ENCODE data around the gene POLG. TPM values are rescaled to one million over a fixed set of nuclear protein-coding genes. Genes with fewer than 3 reads are reported as not detected.

Gene POLG
- total RNA-seq, 4 donors from 2014 or later = 63.7 to 136 (median 120) TPM

DNA sequence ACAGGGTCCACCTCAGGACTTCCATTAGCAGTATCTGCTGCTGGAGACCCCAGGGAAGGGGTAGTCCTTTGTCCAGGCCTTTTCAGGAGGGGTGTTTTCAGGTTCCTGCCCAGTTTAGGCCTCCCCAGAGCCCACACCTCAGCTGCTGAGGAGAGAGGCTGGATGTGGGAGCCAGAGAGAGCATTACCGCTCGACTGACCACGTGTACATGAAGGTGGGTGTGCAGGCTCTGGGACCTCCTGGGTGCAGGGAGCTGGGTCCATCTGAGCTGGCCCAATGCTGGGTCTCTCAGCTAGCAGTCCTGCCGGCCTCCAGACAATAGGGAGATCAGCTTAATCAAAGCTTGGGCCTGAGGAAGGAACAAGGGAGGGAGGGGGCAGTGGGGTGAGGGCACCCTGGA is 29.1 kb upstream of the POLG start:
- H3K27ac ChIP-seq = no peak overlapping the region
- peaks cover 0 to 85% of the 10 kb centered on the region in 2 donors for H3K27me3 ChIP-seq
- H3K4me1 ChIP-seq = peaks cover 6 to 31% (median 13%) of the 10 kb centered on the region in 4 donors
- TF ChIP-seq, protein P1, sequence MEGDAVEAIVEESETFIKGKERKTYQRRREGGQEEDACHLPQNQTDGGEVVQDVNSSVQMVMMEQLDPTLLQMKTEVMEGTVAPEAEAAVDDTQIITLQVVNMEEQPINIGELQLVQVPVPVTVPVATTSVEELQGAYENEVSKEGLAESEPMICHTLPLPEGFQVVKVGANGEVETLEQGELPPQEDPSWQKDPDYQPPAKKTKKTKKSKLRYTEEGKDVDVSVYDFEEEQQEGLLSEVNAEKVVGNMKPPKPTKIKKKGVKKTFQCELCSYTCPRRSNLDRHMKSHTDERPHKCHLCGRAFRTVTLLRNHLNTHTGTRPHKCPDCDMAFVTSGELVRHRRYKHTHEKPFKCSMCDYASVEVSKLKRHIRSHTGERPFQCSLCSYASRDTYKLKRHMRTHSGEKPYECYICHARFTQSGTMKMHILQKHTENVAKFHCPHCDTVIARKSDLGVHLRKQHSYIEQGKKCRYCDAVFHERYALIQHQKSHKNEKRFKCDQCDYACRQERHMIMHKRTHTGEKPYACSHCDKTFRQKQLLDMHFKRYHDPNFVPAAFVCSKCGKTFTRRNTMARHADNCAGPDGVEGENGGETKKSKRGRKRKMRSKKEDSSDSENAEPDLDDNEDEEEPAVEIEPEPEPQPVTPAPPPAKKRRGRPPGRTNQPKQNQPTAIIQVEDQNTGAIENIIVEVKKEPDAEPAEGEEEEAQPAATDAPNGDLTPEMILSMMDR (IDR thresholded peaks at IDR 0.05) = no peak
- TF ChIP-seq POLR2A (IDR thresholded peaks at IDR 0.05) = no peak
- no peak overlapping the region for H3K4me3 ChIP-seq
- no peaks in the 10 kb centered on the region for H3K9me3 ChIP-seq
- no peaks in the 10 kb centered on the region for H3K36me3 ChIP-seq
- DNase-seq = no peak

- H3K9me3 ChIP-seq = no peaks in the 10 kb centered on the region
- no peaks in the 10 kb centered on the region for H3K36me3 ChIP-seq
- no peak overlapping the region for H3K4me3 ChIP-seq
- H3K27me3 ChIP-seq = peaks cover 0 to 78% of the 10 kb centered on the region in 2 donors
- TF ChIP-seq, protein P1 (IDR thresholded peaks at IDR 0.05) = no peak
- TF ChIP-seq POLR2A (IDR thresholded peaks at IDR 0.05) = no peak
- no peak overlapping the region for H3K27ac ChIP-seq
- peaks cover 6 to 31% (median 15%) of the 10 kb centered on the region in 4 donors for H3K4me1 ChIP-seq
- DNase-seq = no peak
Observed at GRCh38 chr15:89363133-89363532, 28.5 kb upstream of the POLG start.

- Histone ChIP-seq H3K4me3 (peak overlapping the region in 2 of 4 donors; percentile 8 to 16), H3K27ac (no peak overlapping the region), H3K4me1 (peaks cover 6 to 25% (median 15%) of the 10 kb centered on the region in 4 donors), H3K36me3 (no peaks in the 10 kb centered on the region), H3K27me3 (peaks cover 0 to 76% of the 10 kb centered on the region in 2 donors), H3K9me3 (no peaks in the 10 kb centered on the region)
- no peak for DNase-seq
- no peak for TF ChIP-seq POLR2A (IDR thresholded peaks at IDR 0.05)
- TF ChIP-seq, protein P1 (IDR thresholded peaks at IDR 0.05) = no peak
Observed at GRCh38 chr15:89362203-89363101, 27.8 kb upstream of the POLG start.

DNA sequence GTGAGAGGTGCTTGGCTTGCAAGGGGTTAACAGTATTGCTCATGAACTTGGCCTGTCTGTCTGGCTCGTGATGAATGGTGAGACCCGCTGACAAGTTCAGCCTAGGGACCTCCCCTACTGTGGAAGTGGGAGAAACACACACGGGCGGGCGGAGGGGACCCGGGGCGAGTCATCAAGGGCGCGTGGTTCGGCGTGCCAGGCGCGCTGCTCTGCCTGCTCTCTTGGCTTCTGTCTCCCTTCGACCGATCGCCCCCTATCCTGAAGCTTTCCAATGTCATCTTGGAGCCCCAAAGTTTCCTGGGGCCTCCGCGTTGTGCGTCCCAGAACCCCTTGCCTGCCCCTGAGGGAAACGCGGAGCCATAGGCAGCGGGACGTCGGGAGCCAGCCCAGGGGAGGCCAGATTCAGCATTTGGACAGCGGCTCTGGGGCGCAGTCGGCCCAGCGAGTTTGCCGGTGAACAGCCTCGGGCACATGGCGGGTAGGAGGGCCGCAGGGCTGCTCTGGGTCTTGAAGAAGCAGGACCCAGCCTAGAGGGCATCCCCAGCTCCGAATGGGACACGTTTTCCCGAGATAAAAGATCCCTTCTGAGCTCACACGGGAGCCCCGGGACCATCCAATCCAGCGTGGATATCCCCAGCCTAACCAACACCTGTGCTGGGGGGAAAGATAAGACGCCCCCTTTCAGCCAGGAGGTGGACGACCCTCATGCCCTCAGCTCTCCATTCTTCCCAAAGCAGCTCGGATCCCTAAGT is 27.0 kb upstream of the POLG start:
- H3K36me3 ChIP-seq = no peaks in the 10 kb centered on the region
- peaks cover 6 to 20% (median 15%) of the 10 kb centered on the region in 4 donors for H3K4me1 ChIP-seq
- no peaks in the 10 kb centered on the region for H3K9me3 ChIP-seq
- no peak overlapping the region for H3K27ac ChIP-seq
- H3K4me3 ChIP-seq = no peak overlapping the region
- peaks cover 0 to 68% of the 10 kb centered on the region in 2 donors for H3K27me3 ChIP-seq
- peak in 1 of 3 donors; percentile 58 for DNase-seq
- TF ChIP-seq, protein P1 (IDR thresholded peaks at IDR 0.05) = no peak
- no peak for TF ChIP-seq POLR2A (IDR thresholded peaks at IDR 0.05)

DNA sequence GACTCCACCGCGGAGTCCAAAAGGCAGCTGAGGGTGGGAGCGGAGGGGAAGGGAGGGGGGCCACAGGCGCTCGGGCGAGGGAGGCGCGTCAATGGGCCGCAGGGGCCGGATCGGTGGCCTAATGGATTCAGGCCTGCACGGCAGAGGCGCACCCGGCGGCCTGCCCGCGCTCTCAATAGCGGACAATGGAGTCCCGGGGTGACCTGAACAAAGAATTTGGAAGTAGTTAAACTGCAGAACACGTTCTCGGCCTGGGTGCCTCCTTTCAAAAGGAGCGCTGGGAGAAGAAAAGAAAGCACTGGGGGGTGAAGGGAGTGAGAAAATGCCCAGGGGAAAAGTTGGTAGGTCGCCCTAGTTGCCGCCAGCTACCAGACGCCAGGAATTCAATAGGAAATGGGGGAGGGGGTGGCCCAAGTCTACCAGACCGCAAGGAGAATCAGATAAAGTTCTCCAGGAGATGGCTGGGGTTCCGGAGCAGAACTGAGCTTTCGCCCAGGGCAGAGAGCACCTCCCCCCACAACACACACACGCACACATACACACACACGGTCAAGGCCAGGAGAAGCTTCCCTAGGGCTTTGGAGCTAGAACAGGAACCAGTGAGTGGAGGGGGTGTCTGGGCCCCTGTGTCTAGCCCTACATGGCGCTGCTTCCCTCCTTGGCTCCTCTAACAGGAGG is 25.8 kb upstream of the POLG start:
- H3K27me3 ChIP-seq = peaks cover 0 to 56% of the 10 kb centered on the region in 2 donors

More for the DNA sequence above, 25.8 kb upstream of the POLG start:
- peaks cover 6 to 20% (median 15%) of the 10 kb centered on the region in 4 donors for H3K4me1 ChIP-seq
- H3K36me3 ChIP-seq = no peaks in the 10 kb centered on the region
- TF ChIP-seq, protein P1 (IDR thresholded peaks at IDR 0.05) = no peak
- TF ChIP-seq POLR2A (IDR thresholded peaks at IDR 0.05) = no peak
- no peaks in the 10 kb centered on the region for H3K9me3 ChIP-seq
- no peak overlapping the region for H3K27ac ChIP-seq
- H3K4me3 ChIP-seq = no peak overlapping the region
- DNase-seq = no peak

Data from Peyer's patch (tissue), 4 donors.